OCI-LY3 (cell line): ENCODE data around the gene TIPARP.

Source experiments
- EZH2phosphoT487 ChIP-seq: fragments of 200-600 bp; shearing (Covaris generic); IDR thresholded peaks from 2 replicates; pipeline ENCODE4 v1.6.1; 2018; ENCODE audit warnings: antibody characterized with exemption, mixed run types, low read depth
- TF ChIP-seq, protein P1 (sequence below): fragments of 200-600, 300-600 bp; sonication (generic); IDR thresholded peaks from 2 replicates; pipeline ENCODE4 v1.5.1; 2014; ENCODE audit warnings: antibody characterized with exemption, low read length, low read depth

DNA sequence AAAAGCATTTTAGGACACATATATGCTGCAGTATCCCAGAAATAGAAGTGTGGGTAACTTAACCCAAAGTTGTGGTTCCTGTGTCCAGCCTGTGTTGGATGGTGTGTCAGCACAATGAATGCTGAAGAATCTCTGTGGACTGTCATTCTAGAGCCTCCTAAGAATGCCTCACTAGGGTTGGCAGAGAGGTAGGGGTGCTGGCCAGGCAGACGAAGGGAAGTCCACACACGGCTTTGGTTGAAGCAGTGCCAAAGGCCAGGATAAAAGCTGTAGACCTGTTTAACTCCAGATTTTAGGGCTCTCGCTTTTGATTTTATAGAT lies 43.7 kb upstream of the TIPARP start:
- TF ChIP-seq, protein P1, sequence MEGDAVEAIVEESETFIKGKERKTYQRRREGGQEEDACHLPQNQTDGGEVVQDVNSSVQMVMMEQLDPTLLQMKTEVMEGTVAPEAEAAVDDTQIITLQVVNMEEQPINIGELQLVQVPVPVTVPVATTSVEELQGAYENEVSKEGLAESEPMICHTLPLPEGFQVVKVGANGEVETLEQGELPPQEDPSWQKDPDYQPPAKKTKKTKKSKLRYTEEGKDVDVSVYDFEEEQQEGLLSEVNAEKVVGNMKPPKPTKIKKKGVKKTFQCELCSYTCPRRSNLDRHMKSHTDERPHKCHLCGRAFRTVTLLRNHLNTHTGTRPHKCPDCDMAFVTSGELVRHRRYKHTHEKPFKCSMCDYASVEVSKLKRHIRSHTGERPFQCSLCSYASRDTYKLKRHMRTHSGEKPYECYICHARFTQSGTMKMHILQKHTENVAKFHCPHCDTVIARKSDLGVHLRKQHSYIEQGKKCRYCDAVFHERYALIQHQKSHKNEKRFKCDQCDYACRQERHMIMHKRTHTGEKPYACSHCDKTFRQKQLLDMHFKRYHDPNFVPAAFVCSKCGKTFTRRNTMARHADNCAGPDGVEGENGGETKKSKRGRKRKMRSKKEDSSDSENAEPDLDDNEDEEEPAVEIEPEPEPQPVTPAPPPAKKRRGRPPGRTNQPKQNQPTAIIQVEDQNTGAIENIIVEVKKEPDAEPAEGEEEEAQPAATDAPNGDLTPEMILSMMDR, result no peak
- TF ChIP-seq EZH2phosphoT487, result no peak
